Panc1 (cell line): ENCODE measurements around the gene KCNQ1. TPM values are rescaled to one million over a fixed set of nuclear protein-coding genes. Genes with fewer than 3 reads are reported as not detected.

Source experiments
- ATAC-seq: fragments of 200-7000 bp; cut with Tn5 transposase; 2 replicates; pipeline ENCODE4 v1.9.1; 2020; ENCODE audit warnings: mild to moderate bottlenecking, moderate library complexity
- BruUV-seq: library from RNA; stranded (reverse); fragments of 400-500 nt; replicated peaks from 2 replicates; lab custom pipeline; 2021; lab: Mats Ljungman, UMichigan
- CTCF ChIA-PET: fragments of 300-600 bp; sonication (Branson Sonifier 250); formaldehyde crosslinking; loops from one replicate; lab custom pipeline; 2022; ENCODE audit warnings: antibody characterized with exemption; lab: Charles Lee
- POLR2A ChIA-PET: fragments of 300-600 bp; sonication (Branson Sonifier 250); formaldehyde crosslinking; loops from one replicate; lab custom pipeline; 2022; ENCODE audit warnings: antibody characterized with exemption; lab: Charles Lee
- DNase-seq: peaks from one replicate; pipeline ENCODE4 v3.0.0-alpha.2; 2010; ENCODE audit warnings: low read depth, low spot score
- H3K27ac ChIP-seq: 2 replicates; pipeline ENCODE4 v1.5.1; 2011; ENCODE audit warnings: mild to moderate bottlenecking, low read length, inconsistent platforms
- H3K27me3 ChIP-seq: fragments of 200-500 bp; sonication (Bioruptor generic); 2 replicates; pipeline ENCODE4 v1.6.0; 2014; ENCODE audit warnings: low read length, inconsistent platforms; ENCODE audit not compliant: control insufficient read depth, insufficient read depth
- H3K36me3 ChIP-seq: fragments of 200-500 bp; sonication (Bioruptor generic); 2 replicates; pipeline ENCODE4 v1.5.1; 2014; ENCODE audit warnings: inconsistent platforms, mild to moderate bottlenecking, low read length, moderate library complexity; ENCODE audit not compliant: control insufficient read depth, insufficient read depth
- H3K4me1 ChIP-seq: 2 replicates; pipeline ENCODE4 v1.5.1; 2011; ENCODE audit warnings: inconsistent platforms, mild to moderate bottlenecking, low read length, moderate library complexity; ENCODE audit not compliant: control insufficient read depth, insufficient read depth
- H3K4me3 ChIP-seq, 2 experiments: 2 replicates each; pipeline ENCODE4 v1.5.1; 2011 to 2012; ENCODE audit warnings: low read depth in 2 of 2, low read length in 2 of 2, mild to moderate bottlenecking in 2 of 2, inconsistent platforms in 1 of 2, moderate library complexity in 1 of 2
- H3K9me3 ChIP-seq: fragments of 200-500 bp; sonication (Bioruptor generic); 2 replicates; pipeline ENCODE4 v1.5.1; 2014; ENCODE audit warnings: low read depth, mild to moderate bottlenecking, inconsistent platforms, low read length, moderate library complexity; ENCODE audit not compliant: control insufficient read depth, insufficient read depth
- POLR2AphosphoS5 ChIP-seq: IDR thresholded peaks from 2 replicates; pipeline ENCODE4 v1.6.1; 2012; ENCODE audit warnings: mild to moderate bottlenecking, low read depth, low read length, moderate library complexity
- SIN3A ChIP-seq: IDR thresholded peaks from 2 replicates; pipeline ENCODE4 v1.6.1; 2012; ENCODE audit warnings: low read depth, mild to moderate bottlenecking, low read length, moderate library complexity, borderline replicate concordance; ENCODE audit not compliant: insufficient read depth
- TCF7L2 ChIP-seq: IDR thresholded peaks from 2 replicates; pipeline ENCODE4 v1.6.1; 2011; ENCODE audit warnings: mild to moderate bottlenecking, low read depth, low read length, inconsistent platforms
- in situ Hi-C: cut with HindIII; loops from 2 replicates; pipeline ENCODE4 v1.10.0; 2016; ENCODE audit warnings: low sequenced_read_pairs, low pct_unique_long_range_greater_than_20kb
- intact Hi-C: fragments of 100-400 bp; cut with micrococcal nuclease; formaldehyde crosslinking; loops from one replicate; pipeline ENCODE4 v1.10.0; 2022; ENCODE audit not compliant: unreplicated experiment
- total RNA-seq: library from RNA; stranded (reverse); gene quantifications from one replicate; pipeline ENCODE4 v1.2.1, GENCODE V29; 2021; ENCODE audit not compliant: unreplicated experiment
- TF ChIP-seq, protein P1 (sequence below): fragments of 450-650 bp; IDR thresholded peaks from 2 replicates; pipeline ENCODE4 v1.5.1; 2017; ENCODE audit warnings: mild to moderate bottlenecking
- TF ChIP-seq, protein P2 (sequence below), 2 experiments: IDR thresholded peaks; 2 replicates each; pipeline ENCODE4 v1.6.1; 2011 to 2012; ENCODE audit warnings: low read depth in 2 of 2, control low read depth in 1 of 2, low read length in 1 of 2, mild to moderate bottlenecking in 1 of 2, moderate library complexity in 1 of 2; ENCODE audit not compliant: insufficient read depth in 1 of 2

Gene KCNQ1
- total RNA-seq, 1 experiment from 2014 or later: 1.0 TPM

DNA sequence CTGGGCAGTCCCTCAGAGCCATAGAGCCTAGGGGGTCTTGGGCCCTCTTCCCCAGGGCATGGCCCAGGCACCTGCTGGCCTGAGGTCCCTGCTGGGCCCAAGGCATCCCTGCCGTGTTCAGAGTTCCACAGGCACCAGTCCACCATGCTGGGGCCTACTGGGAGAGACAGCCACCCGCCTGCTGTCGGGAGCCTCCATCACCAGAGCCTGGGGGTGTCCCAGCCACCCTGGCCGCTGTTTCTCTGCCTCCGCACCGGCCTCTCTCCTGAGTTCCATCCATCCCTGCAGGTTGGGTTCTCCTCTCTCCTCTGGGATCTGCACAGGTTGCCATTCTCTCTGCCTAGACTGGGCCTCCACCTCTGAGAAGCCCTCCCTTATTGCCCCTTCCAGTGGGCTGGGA, 68.6 kb downstream of the KCNQ1 start:
- Histone ChIP-seq H3K27me3 (peaks cover 2% of the 10 kb centered on the region; the same call in 1 of the 2 replicates), H3K4me3 (no peak overlapping the region), H3K36me3 (no peaks in the 10 kb centered on the region), H3K27ac (no peak overlapping the region), H3K9me3 (no peaks in the 10 kb centered on the region), H3K4me1 (no peaks in the 10 kb centered on the region)
- intact Hi-C loops (no loop called here), in situ Hi-C loops (no loop called here)
- no TSS peak for BruUV-seq
- DNase-seq: no peak
- ATAC-seq: peak; percentile 22; the same call in 1 of the 2 replicates
- ChIA-PET CTCF (interaction anchor here (1.7 kb wide), 1 partner anchor 94 kb away, joined by 6 read pairs; no protein-coding TSS in a partner anchor), POLR2A (no interaction called here)
- no peak for TF ChIP-seq SIN3A
- no peak for TF ChIP-seq TCF7L2
- TF ChIP-seq, protein P1, sequence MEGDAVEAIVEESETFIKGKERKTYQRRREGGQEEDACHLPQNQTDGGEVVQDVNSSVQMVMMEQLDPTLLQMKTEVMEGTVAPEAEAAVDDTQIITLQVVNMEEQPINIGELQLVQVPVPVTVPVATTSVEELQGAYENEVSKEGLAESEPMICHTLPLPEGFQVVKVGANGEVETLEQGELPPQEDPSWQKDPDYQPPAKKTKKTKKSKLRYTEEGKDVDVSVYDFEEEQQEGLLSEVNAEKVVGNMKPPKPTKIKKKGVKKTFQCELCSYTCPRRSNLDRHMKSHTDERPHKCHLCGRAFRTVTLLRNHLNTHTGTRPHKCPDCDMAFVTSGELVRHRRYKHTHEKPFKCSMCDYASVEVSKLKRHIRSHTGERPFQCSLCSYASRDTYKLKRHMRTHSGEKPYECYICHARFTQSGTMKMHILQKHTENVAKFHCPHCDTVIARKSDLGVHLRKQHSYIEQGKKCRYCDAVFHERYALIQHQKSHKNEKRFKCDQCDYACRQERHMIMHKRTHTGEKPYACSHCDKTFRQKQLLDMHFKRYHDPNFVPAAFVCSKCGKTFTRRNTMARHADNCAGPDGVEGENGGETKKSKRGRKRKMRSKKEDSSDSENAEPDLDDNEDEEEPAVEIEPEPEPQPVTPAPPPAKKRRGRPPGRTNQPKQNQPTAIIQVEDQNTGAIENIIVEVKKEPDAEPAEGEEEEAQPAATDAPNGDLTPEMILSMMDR: no peak
- TF ChIP-seq POLR2AphosphoS5: no peak
- TF ChIP-seq, protein P2, sequence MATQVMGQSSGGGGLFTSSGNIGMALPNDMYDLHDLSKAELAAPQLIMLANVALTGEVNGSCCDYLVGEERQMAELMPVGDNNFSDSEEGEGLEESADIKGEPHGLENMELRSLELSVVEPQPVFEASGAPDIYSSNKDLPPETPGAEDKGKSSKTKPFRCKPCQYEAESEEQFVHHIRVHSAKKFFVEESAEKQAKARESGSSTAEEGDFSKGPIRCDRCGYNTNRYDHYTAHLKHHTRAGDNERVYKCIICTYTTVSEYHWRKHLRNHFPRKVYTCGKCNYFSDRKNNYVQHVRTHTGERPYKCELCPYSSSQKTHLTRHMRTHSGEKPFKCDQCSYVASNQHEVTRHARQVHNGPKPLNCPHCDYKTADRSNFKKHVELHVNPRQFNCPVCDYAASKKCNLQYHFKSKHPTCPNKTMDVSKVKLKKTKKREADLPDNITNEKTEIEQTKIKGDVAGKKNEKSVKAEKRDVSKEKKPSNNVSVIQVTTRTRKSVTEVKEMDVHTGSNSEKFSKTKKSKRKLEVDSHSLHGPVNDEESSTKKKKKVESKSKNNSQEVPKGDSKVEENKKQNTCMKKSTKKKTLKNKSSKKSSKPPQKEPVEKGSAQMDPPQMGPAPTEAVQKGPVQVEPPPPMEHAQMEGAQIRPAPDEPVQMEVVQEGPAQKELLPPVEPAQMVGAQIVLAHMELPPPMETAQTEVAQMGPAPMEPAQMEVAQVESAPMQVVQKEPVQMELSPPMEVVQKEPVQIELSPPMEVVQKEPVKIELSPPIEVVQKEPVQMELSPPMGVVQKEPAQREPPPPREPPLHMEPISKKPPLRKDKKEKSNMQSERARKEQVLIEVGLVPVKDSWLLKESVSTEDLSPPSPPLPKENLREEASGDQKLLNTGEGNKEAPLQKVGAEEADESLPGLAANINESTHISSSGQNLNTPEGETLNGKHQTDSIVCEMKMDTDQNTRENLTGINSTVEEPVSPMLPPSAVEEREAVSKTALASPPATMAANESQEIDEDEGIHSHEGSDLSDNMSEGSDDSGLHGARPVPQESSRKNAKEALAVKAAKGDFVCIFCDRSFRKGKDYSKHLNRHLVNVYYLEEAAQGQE (IDR thresholded peaks at IDR 0.05; ENCODE audit: insufficient read depth in 1 of 2, low read depth in 2 of 2, low read length in 1 of 2): no peak

DNA sequence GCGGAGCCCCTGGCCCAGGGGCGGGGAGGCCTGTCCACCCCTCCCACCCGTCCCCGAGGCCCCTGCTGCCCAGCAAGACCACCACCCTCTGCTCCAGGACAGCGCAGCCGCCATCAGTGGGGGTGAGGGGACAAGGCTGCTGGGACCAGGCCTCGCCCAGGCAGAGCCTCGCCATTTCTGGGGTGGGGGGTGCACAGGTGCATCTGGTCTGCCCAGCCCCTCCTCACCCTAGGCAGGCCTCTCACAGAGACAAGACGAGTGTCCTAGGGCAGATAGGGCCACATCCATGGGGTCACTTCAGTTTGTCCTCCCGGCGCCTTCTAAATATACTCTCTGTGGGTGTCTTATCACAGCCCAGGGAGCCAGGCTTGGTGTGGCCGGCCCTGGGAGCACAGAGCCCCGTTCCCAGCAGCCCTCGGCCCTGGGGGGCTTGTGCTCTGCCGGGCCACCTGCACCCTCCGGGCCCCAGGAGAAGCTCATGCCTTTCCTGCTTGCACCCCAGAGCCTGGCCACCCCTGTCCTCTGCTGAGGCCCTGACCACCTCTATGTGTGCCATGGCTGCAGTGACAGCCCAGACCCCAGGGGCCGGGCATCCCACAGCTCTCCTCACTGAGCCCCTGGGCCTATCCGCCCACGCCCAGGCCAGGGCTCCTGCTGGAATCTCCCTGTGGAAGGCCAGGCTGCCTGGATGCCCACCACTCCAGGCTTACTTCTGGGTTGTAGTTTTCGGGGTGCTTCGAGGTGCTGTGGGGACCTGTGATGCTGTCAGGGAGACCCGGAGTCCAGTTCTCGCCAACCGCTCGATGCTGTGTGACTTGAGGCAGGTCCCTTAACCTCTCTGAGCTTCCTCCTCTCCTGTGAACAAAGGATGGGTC, 70.8 kb downstream of the KCNQ1 start:
- Histone ChIP-seq H3K27me3 (no peaks in the 10 kb centered on the region; the same call in 1 of the 2 replicates), H3K36me3 (no peaks in the 10 kb centered on the region), H3K4me1 (no peaks in the 10 kb centered on the region), H3K27ac (no peak overlapping the region), H3K9me3 (no peaks in the 10 kb centered on the region), H3K4me3 (no peak overlapping the region)
- POLR2A ChIA-PET: no interaction called here
- CTCF ChIA-PET: no interaction called here
- BruUV-seq: no TSS peak
- ATAC-seq (no peak), DNase-seq (no peak)
- TF ChIP-seq SIN3A (no peak), TCF7L2 (no peak), POLR2AphosphoS5 (no peak)
- TF ChIP-seq, protein P1: no peak
- TF ChIP-seq, protein P2 (IDR thresholded peaks at IDR 0.05; ENCODE audit: insufficient read depth in 1 of 2, low read depth in 2 of 2, low read length in 1 of 2): no peak
- intact Hi-C loops (no loop called here), in situ Hi-C loops (no loop called here)
